ENCODE measurements around the gene SLC19A1.

SLC19A1 gene

GRCh38 chr21:45582128-45582527 is 39.9 kb upstream of the SLC19A1 start:
- Histone ChIP-seq H3K4me3 (replicated peaks; ENCODE audit: low read depth, low read length) (no peak overlapping the region), H3K27me3 (replicated peaks; ENCODE audit: control insufficient read depth, insufficient read depth, low read length) (no peaks in the 10 kb centered on the region; the same call in 1 of the 2 replicates), H3K36me3 (ENCODE audit: control insufficient read depth, insufficient read depth, low read length) (no peaks in the 10 kb centered on the region)
- TF ChIP-seq, protein P1, sequence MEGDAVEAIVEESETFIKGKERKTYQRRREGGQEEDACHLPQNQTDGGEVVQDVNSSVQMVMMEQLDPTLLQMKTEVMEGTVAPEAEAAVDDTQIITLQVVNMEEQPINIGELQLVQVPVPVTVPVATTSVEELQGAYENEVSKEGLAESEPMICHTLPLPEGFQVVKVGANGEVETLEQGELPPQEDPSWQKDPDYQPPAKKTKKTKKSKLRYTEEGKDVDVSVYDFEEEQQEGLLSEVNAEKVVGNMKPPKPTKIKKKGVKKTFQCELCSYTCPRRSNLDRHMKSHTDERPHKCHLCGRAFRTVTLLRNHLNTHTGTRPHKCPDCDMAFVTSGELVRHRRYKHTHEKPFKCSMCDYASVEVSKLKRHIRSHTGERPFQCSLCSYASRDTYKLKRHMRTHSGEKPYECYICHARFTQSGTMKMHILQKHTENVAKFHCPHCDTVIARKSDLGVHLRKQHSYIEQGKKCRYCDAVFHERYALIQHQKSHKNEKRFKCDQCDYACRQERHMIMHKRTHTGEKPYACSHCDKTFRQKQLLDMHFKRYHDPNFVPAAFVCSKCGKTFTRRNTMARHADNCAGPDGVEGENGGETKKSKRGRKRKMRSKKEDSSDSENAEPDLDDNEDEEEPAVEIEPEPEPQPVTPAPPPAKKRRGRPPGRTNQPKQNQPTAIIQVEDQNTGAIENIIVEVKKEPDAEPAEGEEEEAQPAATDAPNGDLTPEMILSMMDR (IDR thresholded peaks at IDR 0.05; ENCODE audit: insufficient read depth, low read length, poor library complexity, severe bottlenecking) = no peak
- DNase-seq (ENCODE audit: extremely low read depth, insufficient read length) = no peak

- DNase-seq (ENCODE audit: extremely low read depth, insufficient read length) = no peak
- TF ChIP-seq, protein P1 (IDR thresholded peaks at IDR 0.05; ENCODE audit: insufficient read depth, low read length, poor library complexity, severe bottlenecking) = no peak
- Histone ChIP-seq H3K36me3 (ENCODE audit: control insufficient read depth, insufficient read depth, low read length) (no peaks in the 10 kb centered on the region), H3K27me3 (replicated peaks; ENCODE audit: control insufficient read depth, insufficient read depth, low read length) (no peaks in the 10 kb centered on the region; the same call in 1 of the 2 replicates), H3K4me3 (replicated peaks; ENCODE audit: low read depth, low read length) (no peak overlapping the region)
Observed at GRCh38 chr21:45581322-45581712, 39.1 kb upstream of the SLC19A1 start.

DNA sequence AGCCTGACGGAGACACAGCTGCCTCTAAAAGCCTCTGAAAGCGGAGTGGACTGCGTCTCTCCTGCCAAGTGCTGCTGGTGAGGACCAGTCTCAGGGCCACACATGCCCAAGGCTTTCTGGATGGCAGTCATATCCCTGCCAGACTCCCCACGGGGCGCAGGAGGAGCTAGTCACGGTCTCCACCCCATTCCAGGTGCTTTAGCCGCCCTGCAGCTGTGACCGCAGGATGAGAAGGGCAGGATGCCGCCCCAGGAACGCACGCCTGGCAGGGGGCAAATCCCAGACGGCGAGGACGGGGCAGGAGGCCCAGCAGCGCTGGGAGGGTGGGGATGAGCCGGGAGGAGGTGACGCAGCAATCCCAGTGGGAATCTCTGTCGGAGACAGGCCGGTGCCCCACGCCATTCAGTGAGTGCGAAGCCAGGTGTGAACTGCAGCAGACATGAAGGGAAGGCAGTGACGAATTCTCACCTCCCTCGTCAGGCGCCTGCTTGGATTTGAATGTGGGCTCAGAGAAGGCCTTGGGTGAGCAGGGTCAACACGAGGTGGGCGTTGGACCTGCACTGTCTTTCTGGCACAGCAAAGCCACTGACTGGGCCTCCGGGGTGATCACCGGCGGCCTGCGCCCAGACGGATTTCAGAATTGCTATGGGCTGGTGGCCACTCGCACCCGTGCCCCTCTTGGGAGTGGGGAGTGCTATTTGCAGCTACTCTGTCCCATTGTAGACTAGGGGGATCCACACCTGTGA is 38.5 kb upstream of the SLC19A1 start:
- Histone ChIP-seq H3K27me3 (replicated peaks; ENCODE audit: control insufficient read depth, insufficient read depth, low read length) (no peaks in the 10 kb centered on the region; the same call in 1 of the 2 replicates), H3K4me3 (replicated peaks; ENCODE audit: low read depth, low read length) (no peak overlapping the region), H3K36me3 (ENCODE audit: control insufficient read depth, insufficient read depth, low read length) (no peaks in the 10 kb centered on the region)
- DNase-seq (ENCODE audit: extremely low read depth, insufficient read length) = no peak
- TF ChIP-seq, protein P1 (IDR thresholded peaks at IDR 0.05; ENCODE audit: insufficient read depth, low read length, poor library complexity, severe bottlenecking) = no peak

DNA sequence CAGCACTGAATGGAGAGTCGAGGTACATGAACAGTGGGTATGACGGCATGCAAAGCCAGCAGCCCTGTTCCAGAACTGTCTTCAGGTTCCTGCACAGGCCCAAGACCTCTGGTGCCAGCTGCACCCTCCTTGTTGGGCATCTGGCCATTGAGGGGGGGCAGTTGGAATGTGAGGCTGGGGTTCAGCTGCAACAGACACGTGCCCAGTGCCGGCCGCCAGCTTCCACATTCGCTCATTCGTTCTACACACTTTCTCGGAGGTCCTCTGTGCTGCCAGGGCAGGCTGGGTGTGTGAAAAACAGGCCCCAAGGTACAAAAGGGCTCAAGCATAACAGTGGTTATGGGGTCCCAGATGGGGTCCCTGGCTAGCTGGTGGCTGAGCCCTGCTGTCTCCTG is 37.9 kb upstream of the SLC19A1 start:
- TF ChIP-seq, protein P1 (IDR thresholded peaks at IDR 0.05; ENCODE audit: insufficient read depth, low read length, poor library complexity, severe bottlenecking) = no peak
- H3K36me3 ChIP-seq (ENCODE audit: control insufficient read depth, insufficient read depth, low read length) = no peaks in the 10 kb centered on the region
- H3K27me3 ChIP-seq (replicated peaks; ENCODE audit: control insufficient read depth, insufficient read depth, low read length) = no peaks in the 10 kb centered on the region; the same call in 1 of the 2 replicates
- DNase-seq (ENCODE audit: extremely low read depth, insufficient read length) = no peak
- H3K4me3 ChIP-seq (replicated peaks; ENCODE audit: low read depth, low read length) = no peak overlapping the region

GRCh38 chr21:45579383-45580180 is 37.3 kb upstream of the SLC19A1 start:
- no peaks in the 10 kb centered on the region for H3K36me3 ChIP-seq (ENCODE audit: control insufficient read depth, insufficient read depth, low read length)
- H3K4me3 ChIP-seq (replicated peaks; ENCODE audit: low read depth, low read length) = no peak overlapping the region
- TF ChIP-seq, protein P1 (IDR thresholded peaks at IDR 0.05; ENCODE audit: insufficient read depth, low read length, poor library complexity, severe bottlenecking) = no peak
- DNase-seq (ENCODE audit: extremely low read depth, insufficient read length) = no peak
- no peaks in the 10 kb centered on the region; the same call in 1 of the 2 replicates for H3K27me3 ChIP-seq (replicated peaks; ENCODE audit: control insufficient read depth, insufficient read depth, low read length)
